22Rv1 (cell line): ENCODE results near the gene NTRK3.

Experiments
- H3K27ac ChIP-seq: fragments of 450-650 bp; 2 replicates; pipeline ENCODE4 v1.5.1; 2017
- ZFX ChIP-seq: fragments of 450-650 bp; IDR thresholded peaks from 2 replicates; pipeline ENCODE4 v1.6.1; 2017; ENCODE audit warnings: antibody characterized with exemption, borderline replicate concordance
- TF ChIP-seq, protein P1 (sequence below): fragments of 450-650 bp; IDR thresholded peaks from 2 replicates; pipeline ENCODE4 v1.5.1; 2017; ENCODE audit warnings: mild to moderate bottlenecking

Gene NTRK3

GRCh38 chr15:87817553-87817952, 439.0 kb downstream of the NTRK3 start:
- TF ChIP-seq ZFX = no peak
- TF ChIP-seq, protein P1, sequence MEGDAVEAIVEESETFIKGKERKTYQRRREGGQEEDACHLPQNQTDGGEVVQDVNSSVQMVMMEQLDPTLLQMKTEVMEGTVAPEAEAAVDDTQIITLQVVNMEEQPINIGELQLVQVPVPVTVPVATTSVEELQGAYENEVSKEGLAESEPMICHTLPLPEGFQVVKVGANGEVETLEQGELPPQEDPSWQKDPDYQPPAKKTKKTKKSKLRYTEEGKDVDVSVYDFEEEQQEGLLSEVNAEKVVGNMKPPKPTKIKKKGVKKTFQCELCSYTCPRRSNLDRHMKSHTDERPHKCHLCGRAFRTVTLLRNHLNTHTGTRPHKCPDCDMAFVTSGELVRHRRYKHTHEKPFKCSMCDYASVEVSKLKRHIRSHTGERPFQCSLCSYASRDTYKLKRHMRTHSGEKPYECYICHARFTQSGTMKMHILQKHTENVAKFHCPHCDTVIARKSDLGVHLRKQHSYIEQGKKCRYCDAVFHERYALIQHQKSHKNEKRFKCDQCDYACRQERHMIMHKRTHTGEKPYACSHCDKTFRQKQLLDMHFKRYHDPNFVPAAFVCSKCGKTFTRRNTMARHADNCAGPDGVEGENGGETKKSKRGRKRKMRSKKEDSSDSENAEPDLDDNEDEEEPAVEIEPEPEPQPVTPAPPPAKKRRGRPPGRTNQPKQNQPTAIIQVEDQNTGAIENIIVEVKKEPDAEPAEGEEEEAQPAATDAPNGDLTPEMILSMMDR = no peak
- H3K27ac ChIP-seq = no peak overlapping the region

DNA sequence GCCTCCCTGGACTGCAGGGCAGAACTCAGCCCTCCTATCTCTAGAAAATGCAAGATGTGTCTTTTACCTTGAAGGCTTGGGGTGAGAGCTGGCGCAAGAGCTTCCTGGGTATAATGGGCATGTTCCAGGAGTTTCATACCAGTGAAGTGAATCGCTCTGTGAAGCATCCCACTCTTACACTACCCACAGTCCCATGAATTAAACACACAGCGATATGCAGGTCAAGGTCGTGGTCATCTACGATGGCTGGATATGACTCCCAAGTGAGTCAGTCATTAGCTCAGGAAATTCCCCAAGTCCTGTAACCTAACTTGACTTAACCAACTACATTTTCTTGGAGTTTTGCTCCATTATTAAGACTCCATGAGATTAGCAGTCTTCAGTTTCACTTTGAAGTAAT, 439.7 kb downstream of the NTRK3 start:
- no peak for TF ChIP-seq ZFX
- TF ChIP-seq, protein P1 = no peak
- H3K27ac ChIP-seq = no peak overlapping the region

- no peak overlapping the region for H3K27ac ChIP-seq
- TF ChIP-seq, protein P1 = no peak
- TF ChIP-seq ZFX = no peak
Observed at GRCh38 chr15:87816016-87816415, 440.5 kb downstream of the NTRK3 start.
